HG03342 (cell line): ENCODE data around the gene MMP25.

Source experiments
- ATAC-seq: cut with Tn5 transposase; IDR thresholded peaks from one replicate; pipeline ENCODE4 v1.9.1; 2021; ENCODE audit warnings: mild to moderate bottlenecking, moderate library complexity; ENCODE audit not compliant: unreplicated experiment

MMP25 gene

GRCh38 chr16:3017344-3017743 lies 29.0 kb upstream of the MMP25 start:
- ATAC-seq, result no peak

DNA sequence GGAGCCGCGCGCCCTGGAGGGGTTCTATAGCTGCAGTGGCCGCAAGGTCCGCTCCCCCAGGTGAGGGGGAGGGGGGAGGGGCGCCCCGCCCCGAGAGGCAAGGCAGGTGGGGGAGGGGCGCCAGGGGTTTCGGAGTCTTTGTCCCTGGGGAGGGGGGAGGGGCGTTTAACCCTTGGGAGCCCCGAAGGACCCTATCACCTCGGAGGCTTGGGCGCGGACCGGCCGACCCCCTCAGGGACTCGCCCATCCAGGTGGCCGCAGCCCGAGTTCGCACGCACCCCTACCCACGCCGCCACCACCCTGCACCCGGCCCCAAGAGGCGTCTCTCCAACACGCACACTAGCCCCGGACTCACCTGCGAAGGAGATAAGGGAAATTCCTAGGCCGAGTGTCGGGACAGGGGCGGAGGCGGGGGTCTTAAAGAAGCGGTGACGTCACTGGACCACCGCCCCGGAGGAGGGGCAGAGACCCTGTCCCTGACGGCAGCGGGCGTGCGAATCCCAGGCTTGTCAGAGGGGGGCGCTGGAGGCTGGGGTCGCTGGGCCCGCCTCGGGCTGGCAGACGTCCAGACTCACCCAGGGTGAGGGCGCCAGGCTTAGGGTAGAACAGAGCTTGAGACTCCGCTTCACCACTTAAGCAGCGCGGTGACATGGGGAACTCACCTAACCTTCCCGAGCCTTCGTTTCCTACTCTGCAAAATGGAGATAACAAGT lies 28.4 kb upstream of the MMP25 start, which contains the start of gene CLDN6:
Gene CLDN6 (minus strand): TSS at position 390 of the 713 bp plus-strand sequence. CDS start 2,162 bp downstream, outside the sequence.
- ATAC-seq, result no peak

DNA sequence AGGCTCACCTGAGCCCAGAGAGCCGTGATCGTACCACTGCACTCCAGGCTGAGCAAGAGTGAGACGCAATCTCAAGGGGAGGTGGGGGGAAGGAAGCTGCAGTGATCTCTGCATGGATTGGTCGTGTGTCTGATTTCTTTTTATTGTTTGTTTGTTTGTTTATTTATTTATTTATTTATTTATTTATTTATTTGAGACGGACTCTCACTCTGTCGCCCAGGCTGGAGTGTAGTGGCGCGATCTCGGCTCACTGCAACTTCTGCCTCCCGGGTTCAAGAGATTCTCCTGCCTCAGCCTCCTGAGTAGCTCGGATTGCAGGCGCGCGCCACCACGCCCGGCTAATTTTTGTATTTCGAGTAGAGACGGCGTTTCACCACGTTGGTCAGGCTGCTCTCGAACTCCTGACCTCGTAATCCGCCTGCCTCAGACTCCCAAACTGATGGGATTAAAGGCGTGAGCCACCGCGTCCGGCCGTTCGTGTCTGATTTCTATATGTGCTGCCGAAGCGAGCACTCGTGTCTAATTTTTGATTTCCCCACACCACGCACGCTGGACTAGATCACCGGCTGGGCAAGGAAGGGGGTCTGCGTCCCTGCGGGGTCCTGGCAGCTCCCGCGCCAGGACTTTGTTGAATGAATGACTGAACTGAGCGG lies 26.6 kb upstream of the MMP25 start:
- ATAC-seq, result no peak

DNA sequence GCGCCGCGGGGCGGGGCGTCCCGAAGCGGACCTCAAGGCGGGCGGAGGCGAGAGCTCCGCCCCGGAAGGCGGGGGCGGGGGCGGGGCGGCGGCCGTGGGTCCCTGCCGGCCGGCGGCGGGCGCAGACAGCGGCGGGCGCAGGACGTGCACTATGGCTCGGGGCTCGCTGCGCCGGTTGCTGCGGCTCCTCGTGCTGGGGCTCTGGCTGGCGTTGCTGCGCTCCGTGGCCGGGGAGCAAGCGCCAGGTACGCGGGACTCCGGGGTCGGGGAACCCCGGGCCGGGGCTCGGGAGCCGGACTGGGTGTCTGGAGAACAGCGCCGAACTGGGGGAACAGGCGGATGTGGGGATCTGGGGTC lies 26.1 kb upstream of the MMP25 start, which contains the start of gene TNFRSF12A:
Gene TNFRSF12A (plus strand): TSS at position 122 of the 357 bp plus-strand sequence. CDS start 30 bp downstream, at position 152.
- ATAC-seq, result no peak

DNA sequence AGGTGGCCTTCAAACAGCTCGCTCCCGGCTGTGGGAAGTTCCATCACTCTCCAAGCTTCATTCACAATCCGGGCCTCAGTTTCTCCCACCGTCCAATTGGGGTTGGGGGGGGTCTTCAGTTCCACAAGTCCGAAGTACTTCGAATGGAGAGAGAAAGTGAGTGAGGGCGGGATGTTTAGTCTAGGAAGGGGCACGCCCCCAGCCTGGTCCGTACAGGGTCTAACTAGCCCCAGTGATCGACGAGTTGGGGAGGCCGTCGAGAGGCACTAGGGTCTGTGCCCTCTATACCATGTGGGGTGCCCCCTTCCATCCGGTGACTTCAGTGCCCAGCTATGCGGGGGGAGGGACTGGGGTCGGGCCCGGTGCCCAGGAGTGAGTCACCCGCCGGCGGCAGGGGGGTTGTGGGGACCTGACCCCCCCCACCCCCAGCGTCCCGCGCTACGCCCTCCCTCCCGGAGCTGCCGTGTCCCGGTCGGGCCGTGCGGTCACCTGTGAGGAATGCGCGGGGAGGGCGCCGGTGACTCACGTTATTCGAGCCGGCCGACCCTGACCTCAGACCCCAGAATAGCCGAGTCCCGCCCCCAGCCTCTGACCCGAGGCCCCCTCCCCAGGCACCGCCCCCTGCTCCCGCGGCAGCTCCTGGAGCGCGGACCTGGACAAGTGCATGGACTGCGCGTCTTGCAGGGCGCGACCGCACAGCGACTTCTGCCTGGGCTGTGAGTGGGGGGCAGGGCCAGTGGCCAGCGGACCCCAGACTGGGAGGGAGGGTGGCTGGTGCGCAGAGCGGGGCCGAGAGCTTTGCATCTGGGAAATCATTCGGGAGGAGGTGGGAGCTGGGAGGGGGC lies 25.5 kb upstream of the MMP25 start:
- no peak for ATAC-seq

DNA sequence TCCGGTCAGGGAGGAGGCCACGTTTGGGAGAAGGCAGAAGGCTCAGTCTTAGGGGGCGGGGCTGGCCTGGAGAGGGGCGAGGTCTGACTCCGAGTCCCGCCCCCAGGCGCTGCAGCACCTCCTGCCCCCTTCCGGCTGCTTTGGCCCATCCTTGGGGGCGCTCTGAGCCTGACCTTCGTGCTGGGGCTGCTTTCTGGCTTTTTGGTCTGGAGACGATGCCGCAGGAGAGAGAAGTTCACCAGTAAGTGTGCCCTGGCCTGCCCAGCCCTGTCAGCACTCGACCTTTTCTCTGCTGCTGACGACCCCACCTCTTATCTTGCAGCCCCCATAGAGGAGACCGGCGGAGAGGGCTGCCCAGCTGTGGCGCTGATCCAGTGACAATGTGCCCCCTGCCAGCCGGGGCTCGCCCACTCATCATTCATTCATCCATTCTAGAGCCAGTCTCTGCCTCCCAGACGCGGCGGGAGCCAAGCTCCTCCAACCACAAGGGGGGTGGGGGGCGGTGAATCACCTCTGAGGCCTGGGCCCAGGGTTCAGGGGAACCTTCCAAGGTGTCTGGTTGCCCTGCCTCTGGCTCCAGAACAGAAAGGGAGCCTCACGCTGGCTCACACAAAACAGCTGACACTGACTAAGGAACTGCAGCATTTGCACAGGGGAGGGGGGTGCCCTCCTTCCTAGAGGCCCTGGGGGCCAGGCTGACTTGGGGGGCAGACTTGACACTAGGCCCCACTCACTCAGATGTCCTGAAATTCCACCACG lies 24.7 kb upstream of the MMP25 start:
- ATAC-seq, result no peak

- ATAC-seq, result no peak
These were observed 24.1 kb upstream of the MMP25 start for GRCh38 chr16:3022208-3022683.

- ATAC-seq, result no peak
These were observed 23.5 kb upstream of the MMP25 start for GRCh38 chr16:3022684-3023414.

GRCh38 chr16:3023415-3023668 lies 23.0 kb upstream of the MMP25 start:
- ATAC-seq, result no peak

DNA sequence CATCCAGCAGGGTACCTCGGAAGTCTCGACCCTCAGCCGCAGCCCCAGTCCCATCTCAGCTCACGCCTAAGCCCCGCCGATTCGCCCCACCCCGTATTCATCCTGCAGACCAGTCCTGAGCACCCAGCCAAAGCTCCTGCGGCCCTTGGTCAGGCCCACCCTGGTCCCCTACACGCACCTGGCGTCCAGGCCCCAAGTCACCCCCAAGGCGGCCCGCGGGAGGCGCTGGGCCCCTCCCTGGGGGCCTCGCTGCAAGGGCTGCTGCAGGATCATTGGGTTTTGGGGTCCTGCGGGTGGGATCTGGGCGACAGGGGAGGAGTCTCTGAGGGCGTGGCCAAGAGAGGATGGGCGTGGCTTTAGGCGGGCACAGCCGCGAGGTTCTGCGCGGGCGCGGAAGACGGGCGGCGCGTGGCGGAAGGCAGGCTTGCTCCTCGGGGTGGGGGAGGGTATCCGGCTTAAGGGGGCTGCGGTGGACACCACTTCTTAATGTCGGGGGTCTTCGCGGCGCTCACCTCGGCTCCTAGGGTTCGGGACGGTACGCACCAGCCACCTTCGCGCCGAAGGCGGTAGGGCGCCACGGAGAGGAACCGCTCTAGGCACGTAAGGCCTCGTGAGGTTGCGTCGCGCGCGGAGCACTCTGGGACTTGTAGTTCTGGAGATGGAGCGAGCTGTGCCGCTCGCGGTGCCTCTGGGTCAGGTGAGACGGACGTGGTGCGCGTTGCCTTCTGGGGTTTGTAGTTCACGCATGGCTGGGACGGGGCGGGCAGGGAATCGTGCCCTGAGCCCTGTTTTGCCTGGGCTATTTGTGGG lies 22.5 kb upstream of the MMP25 start, which contains the start of the genes HCFC1R1 and THOC6:
Gene HCFC1R1 (minus strand): TSS at position 274 of the 810 bp plus-strand sequence. CDS start 1 bp downstream, at position 273.
Gene THOC6 (plus strand): TSS at position 367 of the 810 bp plus-strand sequence. CDS start 292 bp downstream, at position 659.
- peak; percentile 71 for ATAC-seq

DNA sequence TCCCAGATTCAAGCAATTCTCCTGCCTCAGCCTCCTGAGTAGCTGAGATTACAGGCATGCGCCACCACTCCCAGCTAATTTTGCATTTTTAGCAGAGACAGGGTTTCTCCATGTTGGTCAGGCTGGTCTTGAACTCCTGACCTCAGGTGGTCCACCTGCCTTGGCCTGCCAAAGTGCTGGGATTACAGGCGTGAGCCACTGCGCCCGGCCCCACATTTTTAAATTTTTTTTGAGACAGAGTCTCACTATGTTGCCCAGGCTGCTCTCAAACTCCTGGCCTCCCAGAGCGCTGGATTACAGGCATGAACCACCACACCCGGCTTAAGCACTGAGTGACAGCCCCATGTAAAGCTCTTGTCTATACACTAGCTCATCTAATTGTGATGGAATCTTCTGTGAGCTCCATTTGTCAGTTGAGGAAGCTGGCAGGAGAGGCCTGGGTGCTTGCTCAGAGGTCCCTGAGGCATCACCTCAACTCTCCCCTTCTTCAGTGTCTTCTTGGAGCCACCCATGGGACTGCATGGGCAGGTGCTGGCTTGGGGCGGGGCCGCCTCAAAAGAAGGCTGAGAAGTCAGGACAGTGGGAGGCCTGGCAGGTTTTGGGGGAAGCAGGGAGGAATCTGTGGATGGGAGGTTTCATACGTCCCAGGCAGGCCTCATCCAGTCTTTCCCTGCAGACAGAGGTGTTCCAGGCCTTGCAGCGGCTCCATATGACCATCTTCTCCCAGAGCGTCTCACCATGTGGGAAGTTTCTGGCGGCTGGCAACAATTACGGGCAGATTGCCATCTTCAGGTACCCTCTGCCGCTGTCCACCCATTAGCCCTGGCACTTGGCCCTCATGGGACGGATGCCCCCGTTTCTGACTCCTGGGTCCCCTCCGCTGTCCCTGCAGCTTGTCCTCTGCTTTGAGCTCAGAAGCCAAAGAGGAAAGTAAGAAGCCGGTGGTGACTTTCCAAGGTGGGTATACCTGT lies 21.0 kb upstream of the MMP25 start:
- ATAC-seq, result no peak

DNA sequence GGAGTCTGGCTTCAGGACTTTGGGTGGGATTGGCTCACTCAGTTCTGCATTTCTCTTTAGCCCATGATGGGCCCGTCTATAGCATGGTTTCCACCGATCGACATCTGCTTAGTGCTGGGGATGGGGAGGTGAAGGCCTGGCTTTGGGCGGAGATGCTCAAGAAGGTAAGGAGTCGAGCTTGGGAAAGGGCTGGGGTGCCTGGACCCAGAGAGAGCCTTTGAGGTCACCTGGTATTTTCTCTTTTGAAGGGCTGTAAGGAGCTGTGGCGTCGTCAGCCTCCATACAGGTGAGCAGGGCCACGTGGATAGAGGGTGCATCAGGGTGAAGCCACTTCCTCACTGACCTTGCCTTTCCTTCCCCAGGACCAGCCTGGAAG lies 20.4 kb upstream of the MMP25 start:
- ATAC-seq, result no peak

- ATAC-seq, result no peak
These were observed 19.5 kb upstream of the MMP25 start for GRCh38 chr16:3026609-3027488.

- no peak for ATAC-seq
These were observed 18.9 kb upstream of the MMP25 start for GRCh38 chr16:3027489-3027795.

DNA sequence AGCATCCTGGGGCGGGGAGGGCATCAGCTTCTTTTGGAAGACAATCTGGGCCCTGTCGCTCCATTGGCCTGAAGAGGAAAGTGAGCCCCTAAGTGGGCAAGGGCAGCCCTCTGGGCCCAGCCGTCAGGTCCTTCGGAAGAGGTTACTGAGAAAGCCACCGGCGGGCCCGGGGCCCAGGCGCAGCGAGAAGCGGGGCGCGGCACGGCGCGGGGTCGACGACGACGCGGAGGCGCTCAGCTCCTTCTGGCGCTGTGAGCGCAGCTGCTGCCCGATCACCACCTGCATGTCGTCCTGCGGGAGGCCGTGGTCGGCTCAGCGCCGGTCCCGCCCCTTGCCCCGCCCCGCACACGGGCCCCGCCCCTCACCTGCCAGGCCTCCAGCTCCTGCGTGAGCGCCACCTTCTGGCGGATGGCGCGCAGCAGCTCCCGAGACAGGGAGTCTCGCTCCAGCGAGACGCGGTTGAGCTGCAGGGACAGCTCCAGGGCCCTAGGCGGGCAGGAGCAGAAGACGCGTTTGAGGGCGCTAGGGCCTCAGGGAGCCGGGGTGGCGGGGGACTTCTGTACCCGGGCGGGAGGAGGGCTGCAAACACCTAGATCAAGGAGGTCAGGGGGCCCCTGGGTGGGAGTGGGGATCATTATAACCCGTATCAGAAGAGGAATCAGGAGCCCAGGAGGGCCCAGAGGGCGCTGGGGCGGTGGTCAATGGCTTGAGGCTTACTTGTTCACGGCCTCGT lies 18.2 kb upstream of the MMP25 start:
- no peak for ATAC-seq

DNA sequence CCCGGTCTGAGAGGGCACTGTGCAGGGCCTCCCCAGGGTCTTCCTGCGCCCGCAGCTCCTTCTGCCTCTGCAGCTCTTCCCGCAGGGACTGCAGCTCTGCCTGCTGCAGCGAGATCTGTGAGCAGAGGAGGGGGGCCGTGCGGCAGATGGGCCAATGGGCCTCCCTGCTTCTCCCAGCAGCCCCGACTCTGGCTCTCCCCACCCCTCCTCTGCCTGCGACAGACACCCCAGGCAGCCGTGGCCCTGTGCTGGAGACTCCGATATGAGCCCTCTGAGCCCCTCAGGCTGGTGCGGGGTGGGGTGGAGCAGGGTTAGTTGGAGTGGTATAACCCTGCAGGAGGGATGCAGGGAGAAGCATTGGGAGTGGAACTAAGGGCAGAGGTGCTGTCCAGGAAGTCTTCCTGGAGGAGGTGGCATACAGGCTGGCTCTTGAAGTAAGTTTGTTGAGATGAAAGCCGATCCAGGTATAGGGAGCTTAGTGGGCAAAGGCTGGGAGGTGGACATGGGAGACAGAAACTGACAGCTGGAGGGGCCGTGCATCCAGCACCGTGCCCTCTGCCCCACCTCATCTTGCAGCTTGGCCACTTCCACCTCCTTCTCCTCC lies 17.5 kb upstream of the MMP25 start:
- ATAC-seq, result no peak
